Activated CD4-positive, CD25-positive, alpha-beta regulatory T cell (primary cell): ENCODE data around the gene DLG2.

ENCODE experiments used
- DNase-seq, 4 experiments: peaks; one replicate each; lab custom pipeline; 2025; lab: John Stamatoyannopoulos, UW

Gene DLG2

DNA sequence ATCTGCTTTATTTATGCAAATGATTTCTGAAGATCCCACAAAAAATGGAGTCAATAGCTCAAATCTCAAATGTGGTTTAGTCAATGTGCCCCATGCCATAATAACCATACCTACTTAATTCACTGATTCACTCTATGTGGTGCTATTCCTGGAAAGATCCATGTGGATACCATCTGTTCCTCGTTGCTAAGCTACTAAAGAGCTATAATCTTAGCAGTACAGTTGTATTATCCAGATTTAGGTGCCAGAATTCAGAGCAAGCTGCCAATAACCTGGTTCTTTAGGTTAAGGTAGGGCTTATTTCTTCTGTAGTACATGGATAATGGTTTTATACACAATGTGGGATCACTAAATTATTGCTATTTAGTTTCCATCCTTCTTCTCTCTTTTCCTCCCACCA is 1366.3 kb downstream of the DLG2 start:
- no peak for DNase-seq

DNA sequence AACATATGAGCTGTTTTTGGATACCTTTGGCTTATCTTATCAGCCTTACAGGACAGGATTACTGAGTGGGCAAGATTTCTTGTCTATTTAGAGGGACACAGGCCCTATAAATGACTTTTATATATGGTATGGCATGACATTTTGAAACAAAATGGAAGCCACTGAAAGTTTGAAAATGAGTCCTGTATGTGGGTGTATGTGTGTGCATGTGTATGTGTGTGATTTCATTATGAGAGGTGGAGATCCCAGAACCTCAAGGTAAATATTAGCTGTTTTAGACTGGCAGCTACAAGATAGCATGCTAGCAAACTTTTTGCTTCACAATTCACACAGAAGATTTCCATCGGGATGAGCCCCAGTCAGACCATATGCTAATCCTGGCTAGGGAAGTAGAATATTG is 1370.5 kb downstream of the DLG2 start:
- no peak for DNase-seq

DNA sequence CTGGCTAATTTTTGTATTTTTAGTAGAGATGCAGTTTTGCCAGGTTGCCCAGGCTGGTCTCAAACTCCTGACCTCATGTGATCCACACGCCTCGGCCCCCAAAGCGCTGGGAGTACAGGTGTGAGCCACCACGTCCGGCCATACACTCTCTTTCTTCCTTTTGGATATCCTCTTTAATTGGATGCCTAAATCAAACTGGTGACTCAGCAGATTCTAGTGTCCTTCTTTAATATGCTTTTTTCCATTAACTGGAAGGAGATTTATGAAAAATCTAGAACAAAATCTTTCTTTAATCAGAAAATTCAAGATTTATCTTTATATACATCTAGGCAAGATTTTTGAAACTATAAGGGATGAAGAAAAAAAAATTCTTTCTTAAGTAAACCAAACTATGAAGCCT is 1371.7 kb downstream of the DLG2 start:
- DNase-seq, result no peak

DNA sequence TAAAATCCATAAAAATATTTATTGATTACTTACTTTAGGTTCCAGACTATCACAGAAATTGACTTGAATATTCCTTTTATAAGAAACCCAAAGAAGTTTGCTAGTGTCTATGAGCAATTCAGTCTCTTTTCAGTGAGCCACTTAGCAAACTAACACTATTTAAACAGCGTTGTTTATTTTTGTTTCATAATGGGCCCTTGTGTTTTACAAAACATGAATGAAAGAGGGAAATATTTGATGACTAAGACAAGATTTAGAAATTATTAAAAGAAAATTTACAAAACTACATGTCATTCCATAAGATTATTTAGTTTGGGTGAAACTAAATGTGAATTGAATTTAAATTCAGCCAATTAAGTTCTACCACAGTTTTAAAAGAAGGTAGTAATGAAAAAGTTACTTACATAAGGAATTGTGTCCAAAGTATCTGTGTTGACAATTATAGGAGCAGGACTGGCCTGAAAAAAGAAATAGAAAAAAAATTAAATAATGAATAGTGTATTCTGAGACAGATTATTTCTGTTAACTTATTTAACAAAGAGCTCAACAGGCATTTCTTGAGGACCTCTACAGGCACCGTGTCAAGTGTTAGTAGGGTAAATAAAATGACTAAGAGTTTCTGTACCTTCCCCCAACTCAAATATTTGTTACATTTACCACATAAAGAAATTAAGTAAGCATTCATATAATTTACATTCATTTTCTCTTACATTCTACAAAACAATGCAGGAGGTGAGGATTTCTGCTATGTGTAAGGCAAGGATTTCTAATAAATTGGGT is 1376.1 kb downstream of the DLG2 start:
- no peak for DNase-seq

DNA sequence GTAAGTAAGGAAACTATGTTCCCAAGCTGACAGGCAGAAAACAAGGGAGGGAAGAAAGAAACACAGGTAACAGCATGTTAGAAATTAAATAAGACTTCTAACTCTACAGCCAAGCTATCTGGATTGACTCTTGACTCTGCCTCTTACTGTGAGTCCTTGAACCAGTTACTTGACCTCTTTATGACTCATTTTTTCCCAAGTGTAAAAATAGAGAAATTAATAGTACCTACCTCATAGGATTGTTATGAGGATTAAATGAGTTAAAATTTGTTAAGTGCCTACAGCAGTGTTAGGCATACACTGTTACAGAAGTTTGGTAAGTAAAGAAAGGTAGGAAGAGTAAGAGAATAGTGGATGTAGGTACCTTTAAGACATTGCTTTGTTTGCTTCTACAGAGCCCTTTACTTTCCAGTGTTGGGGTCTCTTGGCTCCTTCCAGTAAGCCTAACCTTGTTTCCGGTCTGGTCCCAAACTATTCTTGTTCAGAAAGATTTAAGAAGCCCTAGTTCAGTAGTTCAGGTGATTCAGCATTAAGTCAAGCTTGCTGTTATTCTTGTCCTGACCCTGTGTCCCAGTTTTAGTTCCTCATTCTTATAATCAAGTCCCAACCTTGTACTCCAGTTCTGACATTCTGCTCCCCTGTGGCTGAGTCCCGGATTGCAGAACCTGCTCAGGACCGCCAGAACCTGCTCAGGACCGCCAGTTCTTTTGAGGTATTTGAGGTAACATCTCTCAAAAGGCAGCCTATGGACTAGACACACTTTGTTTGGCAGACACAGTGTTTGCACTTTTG is 1377.6 kb downstream of the DLG2 start:
- no peak for DNase-seq

DNA sequence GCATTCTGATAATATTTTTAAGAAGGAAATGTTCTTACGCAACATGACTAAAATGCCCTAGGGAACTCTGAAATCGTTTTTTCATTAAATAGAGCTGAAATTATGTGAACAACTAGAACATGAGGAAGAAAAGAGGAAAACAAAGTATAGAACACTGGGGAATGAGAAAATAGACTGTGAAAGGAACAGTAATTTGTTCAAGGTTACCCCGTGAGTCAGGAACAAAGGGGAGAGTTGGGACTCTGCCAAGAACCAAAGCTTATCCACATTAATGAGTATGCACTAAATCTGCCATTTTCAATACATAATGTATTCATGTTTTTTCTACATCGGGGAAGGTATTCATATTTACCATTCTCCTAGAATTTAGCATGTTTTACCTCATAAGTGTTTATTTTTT is 1379.2 kb downstream of the DLG2 start:
- DNase-seq, result no peak

DNA sequence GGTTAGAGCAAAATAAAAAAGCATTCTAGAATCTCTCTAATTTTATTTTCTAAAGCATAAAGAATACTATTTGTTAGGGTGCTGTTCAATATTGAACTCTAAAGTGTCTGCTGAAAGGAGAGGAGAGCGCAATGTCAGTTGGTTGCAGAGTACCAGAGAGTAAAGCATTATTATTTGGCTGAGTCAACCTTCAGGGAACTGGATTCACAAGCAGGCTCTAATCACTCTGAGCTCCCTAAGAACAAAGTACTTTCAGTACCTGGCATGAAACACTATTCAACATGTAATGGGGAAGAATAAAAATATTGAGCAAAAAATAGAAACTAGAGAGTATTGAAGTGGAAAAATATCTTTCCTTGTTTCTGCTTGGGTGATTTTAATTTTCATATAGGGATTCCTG is 1380.0 kb downstream of the DLG2 start:
- DNase-seq, result no peak

DNA sequence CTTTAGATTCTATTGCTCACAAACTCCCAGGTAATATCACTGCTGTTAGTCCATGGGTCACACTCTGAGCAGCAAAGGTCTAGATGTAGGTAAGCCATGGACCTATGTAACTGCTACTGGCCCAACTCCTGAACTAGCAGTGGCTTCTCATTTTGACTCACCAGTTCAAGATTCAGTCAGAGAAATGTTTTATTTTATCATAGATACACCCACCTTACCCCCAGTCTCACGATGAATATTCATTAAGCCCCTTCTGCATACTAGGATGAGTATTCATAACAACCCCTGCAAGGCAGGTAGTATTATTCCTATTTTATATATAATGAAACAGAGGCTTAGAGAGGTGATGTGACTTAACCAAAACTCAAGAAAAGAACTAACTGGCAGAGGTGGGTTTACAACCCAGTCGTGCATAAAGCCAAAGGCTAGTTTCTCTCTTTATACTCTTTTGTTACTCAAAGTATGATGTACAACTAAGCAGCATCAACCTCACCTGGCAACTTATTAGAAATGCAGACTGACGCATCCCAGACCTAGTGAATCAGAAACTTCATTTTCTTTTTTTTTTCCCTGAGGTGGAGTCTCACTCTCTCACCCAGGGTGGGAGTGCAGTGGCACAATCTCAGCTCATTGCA is 1383.4 kb downstream of the DLG2 start:
- DNase-seq, result no peak

DNA sequence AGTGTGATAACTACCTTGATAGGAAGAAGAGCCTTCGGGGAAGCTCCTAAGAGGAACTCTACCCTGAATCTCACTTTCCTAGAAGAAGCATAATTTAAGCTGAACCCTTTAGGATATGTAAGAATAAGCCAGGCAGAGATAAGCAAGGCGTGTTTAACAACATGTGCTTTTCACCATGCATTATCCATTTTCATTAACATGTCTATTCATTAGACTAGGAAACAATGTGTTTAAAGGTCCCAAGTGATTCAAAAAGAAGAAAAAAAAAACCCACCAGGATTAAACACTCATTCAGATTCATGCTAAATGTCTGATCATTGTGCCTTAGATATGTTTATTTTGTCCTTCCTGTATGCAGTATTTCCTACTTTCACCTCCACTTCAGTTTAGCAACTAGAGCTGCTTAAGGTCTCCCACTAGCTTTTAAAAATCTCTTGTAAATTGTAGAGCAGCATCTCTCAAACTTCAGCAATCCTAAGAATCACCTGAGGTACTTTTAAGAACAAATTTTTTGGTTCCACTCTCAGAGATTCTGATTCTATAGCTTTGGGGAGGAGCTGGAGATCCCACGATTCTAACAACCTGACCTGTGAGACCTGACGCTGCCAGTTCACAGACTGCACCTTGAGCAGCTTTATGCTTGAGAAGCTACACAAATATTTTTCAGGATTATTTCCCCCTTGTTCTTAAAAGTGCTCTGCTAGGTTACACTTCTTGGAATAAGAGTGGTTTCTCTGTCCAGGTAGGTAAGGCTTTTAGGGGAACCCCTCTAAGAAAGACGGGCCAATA is 1385.6 kb downstream of the DLG2 start:
- DNase-seq, result no peak

DNA sequence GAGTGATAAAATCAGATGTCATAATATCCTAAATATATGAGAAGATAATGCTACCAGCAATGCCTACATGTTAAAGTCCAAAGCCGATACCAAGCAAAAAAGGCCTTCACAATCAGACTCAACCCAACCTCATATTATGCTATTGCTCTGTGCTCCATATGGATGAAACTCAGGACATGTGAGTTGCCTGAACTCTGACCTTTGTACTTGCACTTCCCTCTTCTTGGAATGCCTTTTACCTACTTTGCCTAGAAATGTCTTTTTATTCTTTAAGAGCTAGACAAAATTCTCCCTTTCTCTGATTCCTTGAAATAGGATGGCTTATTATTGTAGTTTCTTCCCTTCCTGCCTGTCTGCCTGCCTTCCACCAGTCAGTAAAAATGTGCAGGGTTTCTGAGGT is 1386.3 kb downstream of the DLG2 start:
- DNase-seq, result no peak

DNA sequence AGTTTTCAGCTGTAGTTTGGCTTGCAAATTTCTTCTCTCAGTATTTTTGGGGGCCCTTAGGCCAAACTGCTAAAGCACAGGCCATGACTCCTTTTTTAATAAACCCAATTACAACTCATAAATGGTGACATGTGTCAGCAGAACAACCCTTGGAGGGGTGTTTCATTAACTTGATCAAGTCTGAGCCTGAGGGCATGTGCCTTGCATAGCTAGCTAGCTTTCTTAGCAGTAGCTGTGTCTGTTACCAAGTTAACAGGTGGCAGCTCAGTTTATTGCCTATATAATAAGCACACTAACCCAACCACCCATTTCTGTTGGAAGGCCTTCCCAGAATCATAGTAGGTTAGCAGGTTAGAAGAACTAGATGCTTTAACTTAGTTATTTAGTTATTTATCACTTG is 1390.7 kb downstream of the DLG2 start:
- no peak for DNase-seq

DNA sequence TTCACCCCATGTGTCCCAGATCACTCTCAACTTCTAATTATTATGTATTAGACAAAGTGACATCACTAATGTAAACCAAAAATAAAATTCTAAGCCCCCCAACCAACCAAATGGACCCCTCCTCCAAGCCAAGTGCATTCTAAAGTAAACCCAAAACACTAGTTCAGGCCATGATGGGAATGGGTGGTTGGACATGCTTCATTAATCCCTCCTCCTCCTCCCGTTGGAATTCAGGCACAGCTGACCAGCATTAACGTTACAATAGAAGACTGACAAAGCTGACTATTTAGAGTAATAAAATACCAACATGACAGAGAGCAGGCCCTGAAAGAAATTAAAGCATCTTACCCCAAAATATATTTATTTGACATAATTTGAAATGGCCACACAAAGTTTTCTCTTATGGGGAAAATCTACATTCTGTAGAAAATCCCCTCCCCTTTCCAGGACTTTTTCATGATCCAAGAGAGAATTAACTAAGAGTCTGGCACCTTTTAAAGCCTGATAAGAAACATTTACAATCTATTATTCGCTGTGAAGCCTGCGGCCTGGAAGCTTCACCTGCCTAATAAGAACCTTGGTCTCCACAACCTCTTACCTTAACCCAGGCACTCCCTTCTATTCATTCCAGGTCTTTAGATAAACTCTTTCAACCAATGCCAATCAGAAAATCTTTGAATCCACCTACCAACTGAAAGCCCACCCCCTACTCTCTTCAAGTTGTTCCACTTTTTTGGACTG is 1392.5 kb downstream of the DLG2 start:
- no peak for DNase-seq

DNA sequence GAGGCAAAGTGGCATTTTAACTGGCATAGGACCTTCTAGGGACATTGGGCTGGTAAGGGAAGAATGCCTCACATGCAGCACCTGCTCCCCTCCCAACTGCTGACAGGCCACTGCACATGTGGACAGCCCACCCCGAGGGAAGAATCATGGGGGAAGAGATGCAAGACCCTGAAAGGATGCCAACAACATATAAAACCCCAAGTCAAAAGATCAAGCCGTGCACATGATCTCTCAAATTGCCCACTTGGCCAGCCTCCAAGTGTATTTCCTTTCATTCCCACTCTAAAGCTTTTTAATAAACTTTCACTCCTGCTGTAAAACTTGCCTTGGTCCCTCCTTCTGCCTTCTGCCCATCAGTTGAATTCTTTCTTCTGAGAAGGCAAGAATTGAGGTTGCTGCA is 1393.1 kb downstream of the DLG2 start:
- no peak for DNase-seq

DNA sequence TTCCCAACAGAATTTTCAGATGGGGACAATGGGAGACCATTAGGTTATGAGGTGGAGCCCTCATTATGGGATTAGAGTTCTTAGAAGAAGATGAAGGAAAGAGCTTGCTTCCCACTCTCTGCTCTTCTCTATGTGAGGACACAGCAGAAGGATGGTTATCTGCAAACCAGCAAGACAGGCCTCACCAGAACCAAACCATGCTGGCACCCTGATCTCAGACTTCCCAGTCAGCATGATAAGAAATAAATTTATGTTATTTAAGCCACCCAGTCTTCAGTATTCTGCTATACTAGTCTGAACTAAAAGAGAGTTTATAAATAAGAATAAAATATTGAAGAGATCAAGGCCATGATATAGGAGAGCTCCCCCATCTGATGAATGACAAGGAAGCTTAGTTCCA is 1394.6 kb downstream of the DLG2 start:
- DNase-seq, result no peak

DNA sequence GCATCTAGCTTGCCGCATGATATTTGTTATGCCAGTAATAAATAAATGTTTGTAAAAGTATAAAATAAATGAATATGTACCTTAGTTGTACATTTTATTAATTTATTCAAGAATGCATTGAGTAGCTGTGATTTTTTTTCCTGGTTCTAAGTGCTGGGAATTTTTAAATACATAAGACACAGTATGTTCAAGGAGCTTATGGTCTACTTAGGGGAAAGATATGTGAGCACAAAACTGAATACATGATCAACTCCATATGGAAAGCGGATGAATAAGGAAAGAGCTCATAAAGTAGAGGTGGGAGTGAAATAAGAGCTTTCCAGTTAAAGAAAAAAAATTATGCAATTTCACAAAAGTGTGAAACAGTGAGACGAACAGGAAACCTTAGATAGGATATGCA is 1396.7 kb downstream of the DLG2 start:
- DNase-seq, result no peak

DNA sequence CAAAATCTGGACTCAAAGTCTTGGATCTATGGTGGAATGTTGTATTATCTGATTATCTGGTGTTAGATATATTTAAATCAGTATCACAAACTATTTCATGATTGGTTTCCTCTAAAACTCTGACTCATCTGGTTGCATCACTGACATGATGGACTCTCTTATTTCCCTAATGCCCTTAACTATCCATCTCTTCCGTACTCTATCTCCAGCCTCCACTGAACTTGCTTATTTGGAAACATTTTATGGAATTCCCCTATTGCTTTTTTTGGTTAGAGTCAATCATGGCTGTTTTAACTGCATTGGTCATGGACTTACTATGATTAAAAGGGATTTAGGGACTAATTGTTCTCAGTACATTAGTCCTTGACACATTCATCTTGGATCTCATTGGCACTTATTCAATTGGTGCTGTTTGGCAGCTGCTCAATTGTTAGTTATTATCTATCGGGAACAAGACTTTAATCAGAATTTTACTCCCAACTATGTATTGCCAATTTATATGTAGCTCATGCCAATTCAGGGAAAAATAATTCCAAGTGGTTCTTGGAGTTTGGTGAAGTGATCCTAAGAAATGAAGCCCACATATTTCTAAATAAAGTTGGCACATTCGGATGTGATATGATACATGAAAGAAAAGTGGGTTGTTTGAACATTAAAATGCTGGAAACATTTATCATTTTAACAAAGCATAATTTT is 1399.0 kb downstream of the DLG2 start:
- DNase-seq, result no peak

DNA sequence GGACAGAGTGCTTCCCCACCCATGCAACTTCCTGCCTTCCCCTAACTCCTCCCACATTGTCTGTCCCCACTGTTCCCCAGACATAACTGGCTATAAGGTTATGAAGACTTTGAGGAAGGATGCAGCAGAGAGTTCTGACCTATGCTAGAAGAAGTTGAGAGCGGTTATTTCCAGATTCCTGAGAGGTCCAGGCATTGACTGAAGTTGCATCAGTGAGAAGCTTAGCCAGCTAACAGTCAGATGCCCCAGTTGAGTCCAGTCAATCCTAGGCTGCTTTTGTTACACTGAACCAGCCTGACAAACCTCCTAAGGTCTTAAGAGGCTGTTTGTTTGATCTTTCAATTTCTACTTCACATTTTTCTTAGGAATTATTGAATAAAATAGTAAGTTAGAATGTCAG is 1403.1 kb downstream of the DLG2 start:
- DNase-seq, result no peak

DNA sequence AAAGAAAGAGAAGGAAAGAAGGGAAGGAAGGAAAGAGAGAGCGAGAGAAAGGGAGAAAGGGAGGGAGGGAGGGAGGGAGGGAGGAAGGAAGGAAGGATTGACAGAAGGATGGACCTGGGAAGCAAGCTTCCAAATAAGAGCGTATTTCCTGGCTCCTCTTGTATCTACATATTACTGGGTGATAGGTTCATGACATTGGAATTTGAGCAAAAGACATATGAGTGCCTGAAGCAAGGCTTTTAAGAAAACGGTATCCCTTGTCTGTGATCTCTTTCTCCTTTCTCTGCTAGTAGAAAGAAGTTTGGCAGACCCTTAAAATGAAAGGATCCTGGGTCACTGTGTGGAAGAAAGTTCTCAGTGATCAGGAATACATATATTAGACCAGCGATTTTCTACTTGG is 1408.8 kb downstream of the DLG2 start:
- no peak for DNase-seq

DNA sequence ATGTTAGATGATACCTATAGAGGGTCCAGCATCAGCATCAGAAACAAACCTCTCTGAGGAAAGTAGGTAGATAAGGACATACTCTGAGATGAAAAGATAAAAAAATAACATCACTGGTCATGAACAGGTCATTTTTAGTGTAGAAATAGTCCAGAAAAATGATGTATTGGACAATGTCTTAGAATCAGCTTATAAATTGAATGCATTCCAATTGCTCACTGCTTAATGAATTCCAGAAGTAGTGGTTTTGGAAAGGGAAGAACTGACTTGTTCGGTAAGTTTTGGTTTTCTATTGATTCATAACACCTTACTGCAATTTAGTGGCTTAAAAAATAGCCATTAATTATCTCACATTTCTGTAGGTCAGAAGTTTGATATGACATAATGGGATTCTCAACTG is 1411.5 kb downstream of the DLG2 start:
- no peak for DNase-seq

DNA sequence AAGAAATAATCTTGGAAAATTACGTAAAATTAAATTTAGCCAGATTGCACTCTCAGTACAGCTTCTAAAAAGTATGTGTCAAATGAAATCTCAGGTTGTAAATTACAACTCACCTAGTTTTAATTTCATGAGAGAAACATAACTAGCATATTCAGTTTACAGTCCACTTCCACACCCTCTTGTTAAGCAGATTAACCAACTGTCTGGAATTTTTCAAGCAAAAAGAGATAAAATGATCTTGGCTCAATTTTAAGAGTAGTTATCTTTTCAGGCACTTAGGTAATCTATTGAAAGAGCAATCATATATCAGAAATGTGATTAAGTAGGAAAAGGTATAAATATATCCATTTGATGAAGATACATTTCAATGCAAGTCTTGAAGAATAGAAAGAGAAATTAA is 1412.6 kb downstream of the DLG2 start:
- no peak for DNase-seq
